ENCODE results near the gene SPECC1. TPM values are rescaled to one million over a fixed set of nuclear protein-coding genes. Genes with fewer than 3 reads are reported as not detected.
"Not testable (repeated sequence)": the region's sequence is repeated elsewhere in the genome, so short reads cannot be mapped to it uniquely, and the experiment has no call there.

SPECC1 gene
- total and polyA plus RNA-seq, 2 donors (not counting 1 experiment from before 2014, with no cell fraction given), result 13.4 to 30.9 TPM

DNA sequence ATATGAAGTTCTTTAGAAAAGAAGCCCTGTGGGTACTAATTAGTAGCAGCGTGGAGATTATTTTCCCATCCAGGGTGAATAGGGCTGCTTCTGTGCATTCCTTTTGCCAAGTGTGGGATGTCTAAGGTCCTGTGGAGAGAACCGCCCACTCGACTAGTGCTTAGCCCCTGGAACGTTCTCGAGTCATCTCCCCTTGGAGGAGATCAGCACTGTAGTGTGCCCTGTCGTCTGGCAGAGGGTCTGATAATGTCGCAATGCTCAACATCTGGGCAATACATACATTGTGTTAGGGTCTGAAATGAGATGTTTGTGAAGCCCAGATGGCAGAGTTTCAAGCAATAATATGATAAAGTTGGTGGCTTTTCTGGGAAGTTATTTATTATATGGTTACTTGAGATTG, 64.8 kb downstream of the SPECC1 start:
- Histone ChIP-seq H3K27ac (ENCODE audit: insufficient read depth, low read length) (no peak overlapping the region), H3K79me2 (ENCODE audit: control insufficient read depth, insufficient read depth, low read length) (no peaks in the 10 kb centered on the region), H3K4me3 (replicated peaks in 1 of 4; ENCODE audit: control extremely low read depth in 1 of 4, insufficient read depth in 1 of 4, low read depth in 3 of 4, low read length in 4 of 4) (peak overlapping the region in 1 of 4 experiments; percentile 23), H3K27me3 (ENCODE audit: control insufficient read depth, insufficient read depth, low read length) (no peaks in the 10 kb centered on the region), H3K9ac (ENCODE audit: insufficient read depth, low read length) (no peak overlapping the region), H3K4me1 (ENCODE audit: control insufficient read depth, extremely low read depth, insufficient read depth, low read length) (peaks cover 7% of the 10 kb centered on the region), H2AFZ (ENCODE audit: low read length) (no peak overlapping the region), H3K36me3 (ENCODE audit: control insufficient read depth, insufficient read depth, low read length) (no peaks in the 10 kb centered on the region), H3K9me3 (ENCODE audit: control insufficient read depth, insufficient read depth, low read depth, low read length) (no peaks in the 10 kb centered on the region), H3K4me2 (ENCODE audit: extremely low read depth, insufficient read depth, low read length) (no peak overlapping the region), H4K20me1 (ENCODE audit: control insufficient read depth, extremely low read depth, insufficient read depth, low read length) (no peaks in the 10 kb centered on the region)
- no peak for DNase-seq (ENCODE audit: low read depth in 2 of 2)
- no peak for TF ChIP-seq CTCF (conservative IDR thresholded peaks at IDR 0.05 in 1 of 2, IDR thresholded peaks at IDR 0.05 in 1 of 2; ENCODE audit: low read depth in 1 of 2, low read length in 2 of 2)
- TF ChIP-seq EZH2 (IDR thresholded peaks at IDR 0.05; ENCODE audit: low read length, missing control alignments), result no peak

DNA sequence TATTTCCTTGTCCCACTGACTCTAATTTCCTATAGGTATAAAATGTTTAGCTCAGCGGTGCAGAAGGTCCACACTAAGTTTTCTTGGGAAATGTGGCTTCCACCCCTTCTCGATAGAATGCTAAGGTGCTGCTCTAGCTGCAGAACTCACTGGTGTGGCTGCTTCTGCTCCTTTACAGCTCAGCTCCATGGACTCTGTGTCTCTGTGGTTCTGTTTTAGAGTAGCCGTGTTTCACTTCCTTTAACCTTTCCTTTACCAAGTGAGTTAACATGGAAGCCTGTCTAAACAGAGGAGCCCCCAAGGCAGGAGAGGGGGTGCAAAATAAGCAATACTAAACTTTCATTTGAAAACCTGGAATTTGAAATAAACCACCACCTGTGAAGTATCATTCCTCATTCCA, 65.3 kb downstream of the SPECC1 start:
- no peak for TF ChIP-seq EZH2 (IDR thresholded peaks at IDR 0.05; ENCODE audit: low read length, missing control alignments)
- TF ChIP-seq CTCF (conservative IDR thresholded peaks at IDR 0.05 in 1 of 2, IDR thresholded peaks at IDR 0.05 in 1 of 2; ENCODE audit: low read depth in 1 of 2, low read length in 2 of 2), result no peak
- no peaks in the 10 kb centered on the region for H3K36me3 ChIP-seq (ENCODE audit: control insufficient read depth, insufficient read depth, low read length)
- no peaks in the 10 kb centered on the region for H3K9me3 ChIP-seq (ENCODE audit: control insufficient read depth, insufficient read depth, low read depth, low read length)
- H3K27me3 ChIP-seq (ENCODE audit: control insufficient read depth, insufficient read depth, low read length), result no peaks in the 10 kb centered on the region
- H3K4me3 ChIP-seq (replicated peaks in 1 of 4; ENCODE audit: control extremely low read depth in 1 of 4, insufficient read depth in 1 of 4, low read depth in 3 of 4, low read length in 4 of 4), result peak overlapping the region in 1 of 4 experiments; percentile 3
- H3K79me2 ChIP-seq (ENCODE audit: control insufficient read depth, insufficient read depth, low read length), result no peaks in the 10 kb centered on the region
- no peak overlapping the region for H3K9ac ChIP-seq (ENCODE audit: insufficient read depth, low read length)
- H3K4me2 ChIP-seq (ENCODE audit: extremely low read depth, insufficient read depth, low read length), result no peak overlapping the region
- peaks cover 7% of the 10 kb centered on the region for H3K4me1 ChIP-seq (ENCODE audit: control insufficient read depth, extremely low read depth, insufficient read depth, low read length)
- H4K20me1 ChIP-seq (ENCODE audit: control insufficient read depth, extremely low read depth, insufficient read depth, low read length), result no peaks in the 10 kb centered on the region
- H2AFZ ChIP-seq (ENCODE audit: low read length), result no peak overlapping the region
- no peak for DNase-seq (ENCODE audit: low read depth in 2 of 2)
- no peak overlapping the region for H3K27ac ChIP-seq (ENCODE audit: insufficient read depth, low read length)

- not testable (repeated sequence) for H2AFZ ChIP-seq (ENCODE audit: low read length); H3K9ac ChIP-seq (ENCODE audit: insufficient read depth, low read length); H3K27ac ChIP-seq (ENCODE audit: insufficient read depth, low read length); H3K4me3 ChIP-seq (replicated peaks in 1 of 4; ENCODE audit: control extremely low read depth in 1 of 4, insufficient read depth in 1 of 4, low read depth in 3 of 4, low read length in 4 of 4); H3K79me2 ChIP-seq (ENCODE audit: control insufficient read depth, insufficient read depth, low read length); H3K4me1 ChIP-seq (ENCODE audit: control insufficient read depth, extremely low read depth, insufficient read depth, low read length); H3K27me3 ChIP-seq (ENCODE audit: control insufficient read depth, insufficient read depth, low read length); H3K9me3 ChIP-seq (ENCODE audit: control insufficient read depth, insufficient read depth, low read depth, low read length); H3K36me3 ChIP-seq (ENCODE audit: control insufficient read depth, insufficient read depth, low read length); H3K4me2 ChIP-seq (ENCODE audit: extremely low read depth, insufficient read depth, low read length); H4K20me1 ChIP-seq (ENCODE audit: control insufficient read depth, extremely low read depth, insufficient read depth, low read length); DNase-seq (ENCODE audit: low read depth in 2 of 2)
Observed at GRCh38 chr17:20076137-20076536, 67.0 kb downstream of the SPECC1 start.

Measured in fibroblast of lung (primary cell).